Fibroblast of lung (primary cell): ENCODE data around the gene GIGYF1. TPM values are rescaled to one million over a fixed set of nuclear protein-coding genes. Genes with fewer than 3 reads are reported as not detected.
A peak's percentile ranks its signal among the peaks of the same experiment; 100 is the strongest.
"Not testable (repeated sequence)": the region's sequence is repeated elsewhere in the genome, so short reads cannot be mapped to it uniquely, and the experiment has no call there.

Experiments used
- DNase-seq, 2 donors: peaks; one replicate each; pipeline versions ENCODE4 v3.0.0 to v3.0.0-alpha.2; 2010; ENCODE audit warnings: low read depth in 2 of 2
- H2AFZ ChIP-seq: 2 replicates; pipeline ENCODE4 v1.5.1; 2012; ENCODE audit warnings: low read length, control low read depth, inconsistent platforms
- H3K27ac ChIP-seq: 2 replicates; pipeline ENCODE4 v1.5.1; 2011; ENCODE audit warnings: low read length, control low read depth; ENCODE audit not compliant: insufficient read depth
- H3K27me3 ChIP-seq: 2 replicates; pipeline ENCODE4 v1.5.1; 2011; ENCODE audit warnings: mild to moderate bottlenecking, low read length; ENCODE audit not compliant: control insufficient read depth, insufficient read depth
- H3K36me3 ChIP-seq: 2 replicates; pipeline ENCODE4 v1.5.1; 2011; ENCODE audit warnings: low read length; ENCODE audit not compliant: control insufficient read depth, insufficient read depth
- H3K4me1 ChIP-seq: 2 replicates; pipeline ENCODE4 v1.5.1; 2011; ENCODE audit warnings: low read length; ENCODE audit not compliant: control insufficient read depth, insufficient read depth; ENCODE audit errors: extremely low read depth
- H3K4me2 ChIP-seq: 2 replicates; pipeline ENCODE4 v1.5.1; 2011; ENCODE audit warnings: low read length, control low read depth; ENCODE audit not compliant: insufficient read depth; ENCODE audit errors: extremely low read depth
- H3K4me3 ChIP-seq, 4 experiments: fragments of 200-600 bp in 1 of 4; sonication (generic) in 1 of 4; replicated peaks in 1 of 4; 2 replicates each; pipeline ENCODE4 v1.5.1; 2011 to 2016; ENCODE audit warnings: low read length in 4 of 4, low read depth in 3 of 4, mild to moderate bottlenecking in 3 of 4, control low read depth in 2 of 4, inconsistent platforms in 1 of 4, mixed read lengths in 1 of 4; ENCODE audit not compliant: insufficient read depth in 1 of 4; ENCODE audit errors: control extremely low read depth in 1 of 4
- H3K79me2 ChIP-seq: 2 replicates; pipeline ENCODE4 v1.5.1; 2012; ENCODE audit warnings: mild to moderate bottlenecking, low read length, inconsistent platforms; ENCODE audit not compliant: control insufficient read depth, insufficient read depth
- H3K9ac ChIP-seq: 2 replicates; pipeline ENCODE4 v1.5.1; 2011; ENCODE audit warnings: mild to moderate bottlenecking, low read length, control low read depth; ENCODE audit not compliant: insufficient read depth
- H3K9me3 ChIP-seq: 2 replicates; pipeline ENCODE4 v1.5.1; 2012; ENCODE audit warnings: low read depth, low read length; ENCODE audit not compliant: control insufficient read depth, insufficient read depth
- H4K20me1 ChIP-seq: 2 replicates; pipeline ENCODE4 v1.5.1; 2011; ENCODE audit warnings: low read length; ENCODE audit not compliant: control insufficient read depth, insufficient read depth; ENCODE audit errors: extremely low read depth
- EZH2 ChIP-seq: IDR thresholded peaks from 2 replicates; pipeline ENCODE4 v1.5.1; 2012; ENCODE audit warnings: low read length, control low read depth, mild to moderate bottlenecking; ENCODE audit errors: missing control alignments
- polyA plus RNA-seq, 2 donors: library from polyadenylated mRNA; depleted of rRNA in 1 of 2; stranded (reverse) in 1 of 2; unstranded in 1 of 2; fragments of >200 nt; gene quantifications; 2 replicates each; pipeline ENCODE4 v1.2.1, GENCODE V29; 2011 to 2012; ENCODE audit warnings: missing spikeins in 1 of 2
- total RNA-seq: library from RNA; depleted of rRNA; stranded (reverse); fragments of >200 nt; gene quantifications from 2 replicates; pipeline ENCODE4 v1.2.1, GENCODE V29; 2014
- TF ChIP-seq, protein P1 (sequence below), 2 donors: IDR thresholded peaks in 1 of 2; conservative IDR thresholded peaks in 1 of 2; 1 replicate in 1 of 2; 2 replicates in 1 of 2; pipeline ENCODE4 v1.5.1; 2011 to 2012; ENCODE audit warnings: low read length in 2 of 2, control low read depth in 1 of 2, inconsistent platforms in 1 of 2, low read depth in 1 of 2, mild to moderate bottlenecking in 1 of 2

Gene GIGYF1
- total and polyA plus RNA-seq, 2 donors (not counting 1 experiment from before 2014, with no cell fraction given): 3.8 to 15.9 TPM

- Histone ChIP-seq H3K27ac (peak overlapping the region; percentile 73), H3K36me3 (peaks cover 2% of the 10 kb centered on the region), H3K4me2 (peak overlapping the region; percentile 96), H2AFZ (peak overlapping the region; percentile 88), H3K27me3 (peaks cover 6% of the 10 kb centered on the region), H3K4me3 (peak overlapping the region; percentile 49 to 93 (median 66)), H3K4me1 (no peaks in the 10 kb centered on the region), H4K20me1 (no peaks in the 10 kb centered on the region), H3K79me2 (peaks cover 13% of the 10 kb centered on the region), H3K9ac (peak overlapping the region; percentile 74), H3K9me3 (no peaks in the 10 kb centered on the region)
- peak; percentile 58 to 65 for DNase-seq
- no peak for TF ChIP-seq EZH2
- TF ChIP-seq, protein P1, sequence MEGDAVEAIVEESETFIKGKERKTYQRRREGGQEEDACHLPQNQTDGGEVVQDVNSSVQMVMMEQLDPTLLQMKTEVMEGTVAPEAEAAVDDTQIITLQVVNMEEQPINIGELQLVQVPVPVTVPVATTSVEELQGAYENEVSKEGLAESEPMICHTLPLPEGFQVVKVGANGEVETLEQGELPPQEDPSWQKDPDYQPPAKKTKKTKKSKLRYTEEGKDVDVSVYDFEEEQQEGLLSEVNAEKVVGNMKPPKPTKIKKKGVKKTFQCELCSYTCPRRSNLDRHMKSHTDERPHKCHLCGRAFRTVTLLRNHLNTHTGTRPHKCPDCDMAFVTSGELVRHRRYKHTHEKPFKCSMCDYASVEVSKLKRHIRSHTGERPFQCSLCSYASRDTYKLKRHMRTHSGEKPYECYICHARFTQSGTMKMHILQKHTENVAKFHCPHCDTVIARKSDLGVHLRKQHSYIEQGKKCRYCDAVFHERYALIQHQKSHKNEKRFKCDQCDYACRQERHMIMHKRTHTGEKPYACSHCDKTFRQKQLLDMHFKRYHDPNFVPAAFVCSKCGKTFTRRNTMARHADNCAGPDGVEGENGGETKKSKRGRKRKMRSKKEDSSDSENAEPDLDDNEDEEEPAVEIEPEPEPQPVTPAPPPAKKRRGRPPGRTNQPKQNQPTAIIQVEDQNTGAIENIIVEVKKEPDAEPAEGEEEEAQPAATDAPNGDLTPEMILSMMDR (conservative IDR thresholded peaks at IDR 0.05 in 1 of 2, IDR thresholded peaks at IDR 0.05 in 1 of 2; ENCODE audit: low read depth in 1 of 2, low read length in 2 of 2): peak; percentile 68 to 84
Observed at GRCh38 chr7:100705320-100705752, 11.3 kb upstream of the GIGYF1 start.

- H3K36me3 ChIP-seq, H3K4me2 ChIP-seq, H2AFZ ChIP-seq, H3K4me3 ChIP-seq, H4K20me1 ChIP-seq, H3K27me3 ChIP-seq, H3K27ac ChIP-seq, H3K9me3 ChIP-seq, H3K79me2 ChIP-seq, DNase-seq, H3K9ac ChIP-seq, H3K4me1 ChIP-seq: not testable (repeated sequence)
Observed at GRCh38 chr7:100701089-100701488, 7.0 kb upstream of the GIGYF1 start.

GRCh38 chr7:100699018-100699417 is 5.0 kb upstream of the GIGYF1 start:
- no peak for TF ChIP-seq EZH2
- TF ChIP-seq, protein P1 (conservative IDR thresholded peaks at IDR 0.05 in 1 of 2, IDR thresholded peaks at IDR 0.05 in 1 of 2; ENCODE audit: low read depth in 1 of 2, low read length in 2 of 2): no peak
- H4K20me1 ChIP-seq: no peaks in the 10 kb centered on the region
- H3K4me1 ChIP-seq: no peaks in the 10 kb centered on the region
- no peak for DNase-seq
- H2AFZ ChIP-seq: no peak overlapping the region
- no peaks in the 10 kb centered on the region for H3K9me3 ChIP-seq
- no peak overlapping the region for H3K4me3 ChIP-seq
- no peak overlapping the region for H3K9ac ChIP-seq
- H3K79me2 ChIP-seq: no peaks in the 10 kb centered on the region
- no peaks in the 10 kb centered on the region for H3K36me3 ChIP-seq
- H3K4me2 ChIP-seq: no peak overlapping the region
- H3K27ac ChIP-seq: no peak overlapping the region
- H3K27me3 ChIP-seq: peaks cover 6% of the 10 kb centered on the region
